Testis (tissue), 3 donors: ENCODE data around the gene VGLL4. TPM values are rescaled to one million over a fixed set of nuclear protein-coding genes. Genes with fewer than 3 reads are reported as not detected.

Experiments
- DNase-seq: peaks from one replicate; pipeline ENCODE4 v3.0.0-alpha.2; 2019
- H3K27ac ChIP-seq, 2 donors: fragments of 200-600 bp; sonication (generic); one replicate each; pipeline ENCODE4 v1.5.1; 2019
- H3K27me3 ChIP-seq: fragments of 200-600 bp; sonication (generic); one replicate; pipeline ENCODE4 v1.5.1; 2019
- H3K36me3 ChIP-seq: fragments of 200-600 bp; sonication (generic); one replicate; pipeline ENCODE4 v1.5.1; 2017; ENCODE audit warnings: low read depth; ENCODE audit errors: missing control alignments
- H3K4me1 ChIP-seq: fragments of 200-600 bp; sonication (generic); one replicate; pipeline ENCODE4 v1.5.1; 2019
- H3K4me3 ChIP-seq, 2 donors: fragments of 200-600 bp; sonication (generic); one replicate each; pipeline ENCODE4 v1.5.1; 2017 to 2019
- H3K9me3 ChIP-seq: fragments of 200-600 bp; sonication (generic); one replicate; pipeline ENCODE4 v1.5.1; 2017
- POLR2A ChIP-seq: fragments of 450-650 bp; IDR thresholded peaks from one replicate; pipeline ENCODE4 v1.6.1; 2017; ENCODE audit warnings: antibody characterized with exemption, mild to moderate bottlenecking, moderate library complexity
- WGBS, 2 donors: methylation state at CpG; one replicate each; pipeline ENCODE4 v1.1.5; 2018; 5-methylcytosine and 5-hydroxymethylcytosine counted together
- intact Hi-C: fragments of 100-400 bp; cut with DNase I; formaldehyde crosslinking; loops from one replicate; pipeline ENCODE4 v1.15.1; 2023; ENCODE audit warnings: low total_unique reads
- polyA plus RNA-seq: library from polyadenylated mRNA; stranded (reverse); fragments of 350-450 nt; fragmentation: Illumina TruSeq; extraction: RNeasy Lipid Tissue Mini Kit (QIAGEN cat#74804); gene quantifications from one replicate; pipeline ENCODE4 v1.2.3, GENCODE V29; 2014; ENCODE audit warnings: low read depth, low replicate concordance; ENCODE audit not compliant: insufficient read depth
- total RNA-seq, 2 donors: library from RNA; depleted of rRNA; stranded (reverse); fragments of >200 nt; gene quantifications; one replicate each; pipeline ENCODE4 v1.2.3, GENCODE V29; 2016
- TF ChIP-seq, protein P1 (sequence below), 3 experiments: fragments of 450-650 bp in 2 of 3; fragments of 200-600 bp in 1 of 3; sonication (generic) in 1 of 3; IDR thresholded peaks; one replicate each; pipeline ENCODE4 v1.5.1; 2016 to 2019; ENCODE audit warnings: antibody characterized with exemption in 3 of 3, mild to moderate bottlenecking in 2 of 3, moderate library complexity in 1 of 3

VGLL4 gene
- total and polyA plus RNA-seq, 3 donors from 2014 or later = 72.9 to 209 (median 169) TPM

DNA sequence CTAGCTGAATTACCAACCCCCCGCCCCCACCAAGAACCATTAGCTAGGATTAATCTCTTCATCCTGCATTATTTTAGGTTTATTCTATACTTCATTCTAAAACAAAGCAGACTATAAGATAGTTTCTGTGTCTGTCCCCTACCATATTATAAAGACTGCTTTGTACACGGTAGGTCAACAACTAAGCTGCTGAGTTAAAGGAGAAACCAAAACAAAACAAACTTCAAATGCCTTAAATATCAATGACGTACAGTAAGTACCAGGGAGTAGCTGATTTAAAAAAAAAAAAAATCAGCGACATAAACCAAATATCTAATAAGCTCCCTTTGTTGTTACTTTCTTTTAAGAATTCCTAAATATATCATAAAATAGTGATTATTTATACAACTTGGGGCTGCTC is 7.8 kb upstream of the VGLL4 start:
- intact Hi-C loops = loop anchor here (5.0 kb wide), 1 partner anchor 269 kb away; no protein-coding TSS in a partner anchor
- DNase-seq = no peak
- Histone ChIP-seq H3K27me3 (no peaks in the 10 kb centered on the region), H3K27ac (no peak overlapping the region), H3K9me3 (no peaks in the 10 kb centered on the region), H3K4me3 (no peak overlapping the region), H3K36me3 (no peaks in the 10 kb centered on the region), H3K4me1 (no peaks in the 10 kb centered on the region)
- no peak for TF ChIP-seq POLR2A
- TF ChIP-seq, protein P1, sequence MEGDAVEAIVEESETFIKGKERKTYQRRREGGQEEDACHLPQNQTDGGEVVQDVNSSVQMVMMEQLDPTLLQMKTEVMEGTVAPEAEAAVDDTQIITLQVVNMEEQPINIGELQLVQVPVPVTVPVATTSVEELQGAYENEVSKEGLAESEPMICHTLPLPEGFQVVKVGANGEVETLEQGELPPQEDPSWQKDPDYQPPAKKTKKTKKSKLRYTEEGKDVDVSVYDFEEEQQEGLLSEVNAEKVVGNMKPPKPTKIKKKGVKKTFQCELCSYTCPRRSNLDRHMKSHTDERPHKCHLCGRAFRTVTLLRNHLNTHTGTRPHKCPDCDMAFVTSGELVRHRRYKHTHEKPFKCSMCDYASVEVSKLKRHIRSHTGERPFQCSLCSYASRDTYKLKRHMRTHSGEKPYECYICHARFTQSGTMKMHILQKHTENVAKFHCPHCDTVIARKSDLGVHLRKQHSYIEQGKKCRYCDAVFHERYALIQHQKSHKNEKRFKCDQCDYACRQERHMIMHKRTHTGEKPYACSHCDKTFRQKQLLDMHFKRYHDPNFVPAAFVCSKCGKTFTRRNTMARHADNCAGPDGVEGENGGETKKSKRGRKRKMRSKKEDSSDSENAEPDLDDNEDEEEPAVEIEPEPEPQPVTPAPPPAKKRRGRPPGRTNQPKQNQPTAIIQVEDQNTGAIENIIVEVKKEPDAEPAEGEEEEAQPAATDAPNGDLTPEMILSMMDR (IDR thresholded peaks at IDR 0.05) = no peak
- WGBS, 2 donors = 56 to 68% methylated on average over 4 of the region's 4 CpGs

DNA sequence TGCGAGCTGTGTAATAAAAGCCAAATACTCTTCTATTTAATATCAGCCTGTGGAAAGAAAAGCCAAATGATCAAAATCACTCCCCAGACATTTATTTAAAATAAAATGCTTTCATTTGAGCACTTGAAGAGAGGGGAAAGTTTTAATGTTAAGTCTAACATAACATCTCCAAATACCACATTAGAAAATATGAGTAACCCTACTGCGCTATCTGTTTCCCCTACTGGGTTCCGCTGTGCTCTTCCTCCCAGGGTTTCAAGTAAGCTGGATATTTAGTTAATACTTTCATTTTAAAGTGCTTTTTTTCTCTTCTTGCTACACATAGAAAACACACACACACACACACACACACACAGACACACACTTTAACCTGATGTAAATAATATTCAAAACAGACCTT is 6.7 kb upstream of the VGLL4 start:
- H3K4me3 ChIP-seq = no peak overlapping the region
- no peaks in the 10 kb centered on the region for H3K4me1 ChIP-seq
- H3K9me3 ChIP-seq = no peaks in the 10 kb centered on the region
- H3K36me3 ChIP-seq = no peaks in the 10 kb centered on the region
- WGBS, 2 donors = 89 to 97% methylated on average over 3 of the region's 3 CpGs
- DNase-seq = no peak
- TF ChIP-seq, protein P1 (IDR thresholded peaks at IDR 0.05) = no peak
- no peak for TF ChIP-seq POLR2A
- H3K27me3 ChIP-seq = no peaks in the 10 kb centered on the region
- no peak overlapping the region for H3K27ac ChIP-seq
- intact Hi-C loops = loop anchor here (5.0 kb wide), 1 partner anchor 268 kb away; no protein-coding TSS in a partner anchor

DNA sequence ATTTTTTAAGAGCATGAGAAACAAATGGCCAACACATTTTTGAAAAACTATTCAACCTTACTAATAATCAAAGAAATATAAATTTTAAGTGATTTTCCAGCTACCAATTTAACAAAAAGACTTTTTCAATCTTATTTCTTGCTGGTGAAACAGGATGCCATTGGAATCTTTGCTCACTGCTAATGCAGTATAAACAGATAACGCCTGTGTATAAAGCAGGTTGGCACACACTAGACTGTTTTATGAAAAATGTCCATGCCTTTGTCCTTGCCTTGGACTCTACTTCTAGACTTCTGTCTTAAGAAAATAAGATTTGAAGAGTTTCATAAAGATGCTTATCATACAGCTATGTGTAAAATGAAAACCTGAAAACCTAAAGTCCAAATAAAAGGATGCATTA is 5.0 kb upstream of the VGLL4 start:
- intact Hi-C loops = no loop called here
- Histone ChIP-seq H3K4me1 (peaks cover 5% of the 10 kb centered on the region), H3K4me3 (no peak overlapping the region), H3K9me3 (no peaks in the 10 kb centered on the region), H3K36me3 (no peaks in the 10 kb centered on the region), H3K27me3 (no peaks in the 10 kb centered on the region), H3K27ac (no peak overlapping the region)
- WGBS, 2 donors = 70 to 87% methylated on average over 1 of the region's 1 CpG
- no peak for DNase-seq
- TF ChIP-seq POLR2A = no peak
- TF ChIP-seq, protein P1 (IDR thresholded peaks at IDR 0.05) = no peak

DNA sequence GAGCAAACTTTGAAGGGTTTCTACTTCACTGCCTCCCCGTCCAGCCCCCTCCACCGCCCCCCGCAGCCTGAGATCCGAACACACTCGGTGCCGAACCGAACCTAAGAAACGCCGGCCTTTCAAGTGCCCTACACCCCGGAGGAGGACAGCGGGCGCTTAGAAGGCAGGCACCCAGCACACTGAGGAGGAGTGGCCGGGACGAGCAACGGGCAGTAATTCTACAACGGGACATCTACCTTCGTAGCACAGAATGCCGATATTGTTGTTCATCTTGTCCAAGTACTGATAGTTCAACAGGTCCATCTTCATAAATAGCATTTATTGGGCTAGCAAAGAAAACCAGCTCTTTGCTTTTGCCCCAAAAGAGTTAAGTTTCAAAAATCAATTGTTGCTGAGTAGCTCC is 513 bp downstream of the VGLL4 start:
- Histone ChIP-seq H3K36me3 (no peaks in the 10 kb centered on the region), H3K27ac (peak overlapping the region; percentile 81 to 95), H3K9me3 (no peaks in the 10 kb centered on the region), H3K27me3 (no peaks in the 10 kb centered on the region), H3K4me3 (peak overlapping the region; percentile 59 to 86), H3K4me1 (peaks cover 36% of the 10 kb centered on the region)
- TF ChIP-seq POLR2A = no peak
- TF ChIP-seq, protein P1 (IDR thresholded peaks at IDR 0.05) = no peak
- intact Hi-C loops = loop anchor here (5.0 kb wide), 1 partner anchor 56 kb away; no protein-coding TSS in a partner anchor
- DNase-seq = peak; percentile 65
- WGBS, 2 donors = 0 to 1% methylated on average over 8 to 18 of the region's 18 CpGs
